ENCODE measurements around the gene SV2C. TPM values are rescaled to one million over a fixed set of nuclear protein-coding genes. Genes with fewer than 3 reads are reported as not detected.

The SV2C gene
- total and polyA plus RNA-seq, 4 donors, result under 0.01 to 0.04 (median 0.03) TPM; not detected in 1

DNA sequence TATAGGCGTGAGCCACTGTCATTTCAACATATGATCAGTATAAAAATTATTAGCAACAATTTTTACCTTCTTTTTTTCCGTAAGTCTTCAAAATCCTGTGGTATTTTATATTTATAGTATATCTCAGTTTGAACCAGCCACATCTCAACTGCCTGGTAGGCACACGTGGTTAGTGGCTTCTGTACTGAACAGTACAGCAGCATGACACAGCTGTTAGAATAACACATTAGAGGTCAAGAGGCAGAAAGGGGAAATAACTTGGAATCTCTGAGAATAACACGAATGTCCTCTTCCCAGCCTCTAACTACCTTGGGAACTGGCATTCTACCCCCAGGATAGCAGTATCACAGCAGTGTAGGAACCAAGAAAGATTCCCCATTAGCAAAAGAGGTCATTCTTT lies 211.4 kb downstream of the SV2C start:
- Histone ChIP-seq H3K9me3 (ENCODE audit: control insufficient read depth in 4 of 4, low read length in 3 of 4) (no peaks in the 10 kb centered on the region), H3K9ac (ENCODE audit: low read depth in 1 of 2, low read length in 2 of 2) (no peak overlapping the region), H3K36me3 (ENCODE audit: control insufficient read depth in 4 of 4, insufficient read depth in 3 of 4, low read depth in 1 of 4, low read length in 3 of 4) (no peaks in the 10 kb centered on the region), H3K4me1 (ENCODE audit: control insufficient read depth in 4 of 4, insufficient read depth in 4 of 4, low read length in 3 of 4) (peaks cover 2 to 29% (median 14%) of the 10 kb centered on the region in 4 donors), H3K4me3 (ENCODE audit: low read depth in 1 of 3, low read length in 3 of 3) (no peak overlapping the region), H3K27me3 (ENCODE audit: control insufficient read depth in 4 of 4, insufficient read depth in 4 of 4, low read length in 3 of 4) (no peaks in the 10 kb centered on the region), H3K27ac (ENCODE audit: low read depth in 1 of 2, low read length in 2 of 2) (no peak overlapping the region)
- 74% methylated on average over 4 of the region's 4 CpGs for WGBS
- TF ChIP-seq HNF4G (IDR thresholded peaks at IDR 0.05) (no peak), FOXA2 (IDR thresholded peaks at IDR 0.05) (no peak), RAD21 (IDR thresholded peaks at IDR 0.05) (no peak), TAF1 (conservative IDR thresholded peaks at IDR 0.05) (no peak), HNF4A (conservative IDR thresholded peaks at IDR 0.05) (no peak), NR2F2 (IDR thresholded peaks at IDR 0.05) (no peak), GABPA (IDR thresholded peaks at IDR 0.05 in 1 of 2, conservative IDR thresholded peaks at IDR 0.05 in 1 of 2) (no peak)
- TF ChIP-seq, protein P1, sequence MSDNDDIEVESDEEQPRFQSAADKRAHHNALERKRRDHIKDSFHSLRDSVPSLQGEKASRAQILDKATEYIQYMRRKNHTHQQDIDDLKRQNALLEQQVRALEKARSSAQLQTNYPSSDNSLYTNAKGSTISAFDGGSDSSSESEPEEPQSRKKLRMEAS (IDR thresholded peaks at IDR 0.05), result no peak
- TF ChIP-seq, protein P2, sequence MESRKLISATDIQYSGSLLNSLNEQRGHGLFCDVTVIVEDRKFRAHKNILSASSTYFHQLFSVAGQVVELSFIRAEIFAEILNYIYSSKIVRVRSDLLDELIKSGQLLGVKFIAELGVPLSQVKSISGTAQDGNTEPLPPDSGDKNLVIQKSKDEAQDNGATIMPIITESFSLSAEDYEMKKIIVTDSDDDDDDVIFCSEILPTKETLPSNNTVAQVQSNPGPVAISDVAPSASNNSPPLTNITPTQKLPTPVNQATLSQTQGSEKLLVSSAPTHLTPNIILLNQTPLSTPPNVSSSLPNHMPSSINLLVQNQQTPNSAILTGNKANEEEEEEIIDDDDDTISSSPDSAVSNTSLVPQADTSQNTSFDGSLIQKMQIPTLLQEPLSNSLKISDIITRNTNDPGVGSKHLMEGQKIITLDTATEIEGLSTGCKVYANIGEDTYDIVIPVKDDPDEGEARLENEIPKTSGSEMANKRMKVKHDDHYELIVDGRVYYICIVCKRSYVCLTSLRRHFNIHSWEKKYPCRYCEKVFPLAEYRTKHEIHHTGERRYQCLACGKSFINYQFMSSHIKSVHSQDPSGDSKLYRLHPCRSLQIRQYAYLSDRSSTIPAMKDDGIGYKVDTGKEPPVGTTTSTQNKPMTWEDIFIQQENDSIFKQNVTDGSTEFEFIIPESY (IDR thresholded peaks at IDR 0.05), result no peak
- DNase-seq (ENCODE audit: low spot score), result no peak

DNA sequence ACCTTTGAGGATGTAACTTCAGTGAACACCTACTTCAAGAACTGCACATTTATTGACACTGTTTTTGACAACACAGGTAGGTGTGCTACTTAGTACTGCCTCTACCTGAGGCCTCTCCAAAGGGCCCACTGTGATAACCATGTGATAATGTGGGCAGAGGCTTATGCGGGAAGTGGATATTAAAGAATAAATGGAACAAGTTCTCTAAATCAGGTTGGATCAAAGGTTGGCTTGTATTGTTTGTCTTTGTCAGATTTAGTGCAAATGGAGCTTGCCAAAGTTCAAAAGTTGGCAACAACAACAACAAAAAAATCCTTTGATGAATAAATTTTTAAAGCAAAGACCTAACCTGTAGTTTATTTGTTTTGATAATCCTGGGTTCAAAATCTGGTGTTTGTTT lies 215.7 kb downstream of the SV2C start:
- TF ChIP-seq SP1 (IDR thresholded peaks at IDR 0.05), result peak; percentile 95
- TF ChIP-seq EGR1 (IDR thresholded peaks at IDR 0.05; ENCODE audit: low read depth in 2 of 2), result peak in 1 of 2 donors; percentile 66
- peak; percentile 74 for TF ChIP-seq HNF4G (IDR thresholded peaks at IDR 0.05)
- TF ChIP-seq FOXA1 (IDR thresholded peaks at IDR 0.05), result no peak
- TF ChIP-seq, protein P2 (IDR thresholded peaks at IDR 0.05), result peak; percentile 68
- TF ChIP-seq GABPA (IDR thresholded peaks at IDR 0.05 in 1 of 2, conservative IDR thresholded peaks at IDR 0.05 in 1 of 2), result peak in 1 of 2 donors; percentile 54
- TF ChIP-seq HNF4A (conservative IDR thresholded peaks at IDR 0.05), result peak; percentile 92 to 93
- peak; percentile 41 for TF ChIP-seq NR2F2 (IDR thresholded peaks at IDR 0.05)
- TF ChIP-seq, protein P3, sequence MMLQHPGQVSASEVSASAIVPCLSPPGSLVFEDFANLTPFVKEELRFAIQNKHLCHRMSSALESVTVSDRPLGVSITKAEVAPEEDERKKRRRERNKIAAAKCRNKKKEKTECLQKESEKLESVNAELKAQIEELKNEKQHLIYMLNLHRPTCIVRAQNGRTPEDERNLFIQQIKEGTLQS (IDR thresholded peaks at IDR 0.05), result no peak
- TF ChIP-seq, protein P4, sequence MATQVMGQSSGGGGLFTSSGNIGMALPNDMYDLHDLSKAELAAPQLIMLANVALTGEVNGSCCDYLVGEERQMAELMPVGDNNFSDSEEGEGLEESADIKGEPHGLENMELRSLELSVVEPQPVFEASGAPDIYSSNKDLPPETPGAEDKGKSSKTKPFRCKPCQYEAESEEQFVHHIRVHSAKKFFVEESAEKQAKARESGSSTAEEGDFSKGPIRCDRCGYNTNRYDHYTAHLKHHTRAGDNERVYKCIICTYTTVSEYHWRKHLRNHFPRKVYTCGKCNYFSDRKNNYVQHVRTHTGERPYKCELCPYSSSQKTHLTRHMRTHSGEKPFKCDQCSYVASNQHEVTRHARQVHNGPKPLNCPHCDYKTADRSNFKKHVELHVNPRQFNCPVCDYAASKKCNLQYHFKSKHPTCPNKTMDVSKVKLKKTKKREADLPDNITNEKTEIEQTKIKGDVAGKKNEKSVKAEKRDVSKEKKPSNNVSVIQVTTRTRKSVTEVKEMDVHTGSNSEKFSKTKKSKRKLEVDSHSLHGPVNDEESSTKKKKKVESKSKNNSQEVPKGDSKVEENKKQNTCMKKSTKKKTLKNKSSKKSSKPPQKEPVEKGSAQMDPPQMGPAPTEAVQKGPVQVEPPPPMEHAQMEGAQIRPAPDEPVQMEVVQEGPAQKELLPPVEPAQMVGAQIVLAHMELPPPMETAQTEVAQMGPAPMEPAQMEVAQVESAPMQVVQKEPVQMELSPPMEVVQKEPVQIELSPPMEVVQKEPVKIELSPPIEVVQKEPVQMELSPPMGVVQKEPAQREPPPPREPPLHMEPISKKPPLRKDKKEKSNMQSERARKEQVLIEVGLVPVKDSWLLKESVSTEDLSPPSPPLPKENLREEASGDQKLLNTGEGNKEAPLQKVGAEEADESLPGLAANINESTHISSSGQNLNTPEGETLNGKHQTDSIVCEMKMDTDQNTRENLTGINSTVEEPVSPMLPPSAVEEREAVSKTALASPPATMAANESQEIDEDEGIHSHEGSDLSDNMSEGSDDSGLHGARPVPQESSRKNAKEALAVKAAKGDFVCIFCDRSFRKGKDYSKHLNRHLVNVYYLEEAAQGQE (IDR thresholded peaks at IDR 0.05), result peak; percentile 55
- TF ChIP-seq, protein P5, sequence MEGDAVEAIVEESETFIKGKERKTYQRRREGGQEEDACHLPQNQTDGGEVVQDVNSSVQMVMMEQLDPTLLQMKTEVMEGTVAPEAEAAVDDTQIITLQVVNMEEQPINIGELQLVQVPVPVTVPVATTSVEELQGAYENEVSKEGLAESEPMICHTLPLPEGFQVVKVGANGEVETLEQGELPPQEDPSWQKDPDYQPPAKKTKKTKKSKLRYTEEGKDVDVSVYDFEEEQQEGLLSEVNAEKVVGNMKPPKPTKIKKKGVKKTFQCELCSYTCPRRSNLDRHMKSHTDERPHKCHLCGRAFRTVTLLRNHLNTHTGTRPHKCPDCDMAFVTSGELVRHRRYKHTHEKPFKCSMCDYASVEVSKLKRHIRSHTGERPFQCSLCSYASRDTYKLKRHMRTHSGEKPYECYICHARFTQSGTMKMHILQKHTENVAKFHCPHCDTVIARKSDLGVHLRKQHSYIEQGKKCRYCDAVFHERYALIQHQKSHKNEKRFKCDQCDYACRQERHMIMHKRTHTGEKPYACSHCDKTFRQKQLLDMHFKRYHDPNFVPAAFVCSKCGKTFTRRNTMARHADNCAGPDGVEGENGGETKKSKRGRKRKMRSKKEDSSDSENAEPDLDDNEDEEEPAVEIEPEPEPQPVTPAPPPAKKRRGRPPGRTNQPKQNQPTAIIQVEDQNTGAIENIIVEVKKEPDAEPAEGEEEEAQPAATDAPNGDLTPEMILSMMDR (IDR thresholded peaks at IDR 0.05; ENCODE audit: low read depth, low read length, missing input control), result no peak
- TF ChIP-seq, protein P1 (IDR thresholded peaks at IDR 0.05), result peak; percentile 74
- TF ChIP-seq TAF1 (conservative IDR thresholded peaks at IDR 0.05), result no peak
- peak in 1 of 2 donors; percentile 41 for TF ChIP-seq RAD21 (IDR thresholded peaks at IDR 0.05)
- peak; percentile 78 for TF ChIP-seq YY1 (IDR thresholded peaks at IDR 0.05)
- peak in 1 of 2 donors; percentile 28 for TF ChIP-seq JUND (IDR thresholded peaks at IDR 0.05)
- TF ChIP-seq RXRA (IDR thresholded peaks at IDR 0.05), result peak; percentile 70 to 81
- TF ChIP-seq FOXA2 (IDR thresholded peaks at IDR 0.05), result peak; percentile 34
- H3K4me3 ChIP-seq (ENCODE audit: low read depth in 1 of 3, low read length in 3 of 3), result no peak overlapping the region
- peak overlapping the region in 1 of 2 donors; percentile 27 for H3K9ac ChIP-seq (ENCODE audit: low read depth in 1 of 2, low read length in 2 of 2)
- no peaks in the 10 kb centered on the region for H3K36me3 ChIP-seq (ENCODE audit: control insufficient read depth in 4 of 4, insufficient read depth in 3 of 4, low read depth in 1 of 4, low read length in 3 of 4)
- 28% methylated on average over 1 of the region's 1 CpG for WGBS
- DNase-seq (ENCODE audit: low spot score), result no peak
- H3K9me3 ChIP-seq (ENCODE audit: control insufficient read depth in 4 of 4, low read length in 3 of 4), result no peaks in the 10 kb centered on the region
- peaks cover 0 to 49% (median 27%) of the 10 kb centered on the region in 4 donors for H3K4me1 ChIP-seq (ENCODE audit: control insufficient read depth in 4 of 4, insufficient read depth in 4 of 4, low read length in 3 of 4)
- peak overlapping the region; percentile 2 to 75 for H3K27ac ChIP-seq (ENCODE audit: low read depth in 1 of 2, low read length in 2 of 2)
- H3K27me3 ChIP-seq (ENCODE audit: control insufficient read depth in 4 of 4, insufficient read depth in 4 of 4, low read length in 3 of 4), result no peaks in the 10 kb centered on the region

Data from liver (tissue), 9 donors.